Stimulated activated CD8-positive, alpha-beta memory T cell treated with anti-CD3 and anti-CD28 coated beads, Interleukin-4, amount 100 ng/mL, for 24 hours (primary cell): ENCODE results near the gene GREB1.

Source experiments
- DNase-seq: peaks from one replicate; pipeline ENCODE4 v3.0.0-alpha.2; 2020; ENCODE audit warnings: low read depth

GREB1 gene

DNA sequence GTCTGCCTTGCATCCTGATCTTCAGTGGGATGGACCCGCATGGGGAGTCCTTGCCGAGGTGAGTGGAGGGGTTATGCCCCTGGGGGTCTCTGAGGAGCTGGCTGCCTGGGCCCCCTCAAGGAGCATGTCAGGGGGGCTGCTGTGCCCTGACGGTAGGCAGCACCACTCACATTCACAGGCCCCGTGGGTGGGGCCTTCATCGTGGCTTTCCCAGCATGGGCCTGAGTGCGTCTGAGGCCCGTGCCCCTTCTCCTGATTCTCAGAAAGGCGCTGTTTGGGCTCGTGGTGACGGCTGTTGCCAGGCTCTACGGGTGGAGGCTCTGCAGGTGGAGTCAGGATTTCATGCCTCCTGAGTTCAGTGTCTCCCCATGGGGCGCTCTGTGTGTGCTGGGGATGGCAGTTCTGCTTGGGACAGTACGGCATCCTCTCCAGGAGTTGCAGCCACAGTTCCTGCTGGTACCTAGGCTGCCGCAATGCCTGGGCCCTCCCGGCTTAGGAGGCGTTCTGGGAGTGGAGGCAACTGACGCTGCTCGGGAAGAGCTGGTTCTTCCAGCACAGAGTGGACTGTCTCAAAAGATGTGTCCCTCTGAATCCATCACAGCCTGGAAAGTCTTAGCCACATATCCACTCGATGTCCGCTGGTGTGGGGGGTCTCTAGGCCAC, 78.8 kb downstream of the GREB1 start:
- no peak for DNase-seq

DNA sequence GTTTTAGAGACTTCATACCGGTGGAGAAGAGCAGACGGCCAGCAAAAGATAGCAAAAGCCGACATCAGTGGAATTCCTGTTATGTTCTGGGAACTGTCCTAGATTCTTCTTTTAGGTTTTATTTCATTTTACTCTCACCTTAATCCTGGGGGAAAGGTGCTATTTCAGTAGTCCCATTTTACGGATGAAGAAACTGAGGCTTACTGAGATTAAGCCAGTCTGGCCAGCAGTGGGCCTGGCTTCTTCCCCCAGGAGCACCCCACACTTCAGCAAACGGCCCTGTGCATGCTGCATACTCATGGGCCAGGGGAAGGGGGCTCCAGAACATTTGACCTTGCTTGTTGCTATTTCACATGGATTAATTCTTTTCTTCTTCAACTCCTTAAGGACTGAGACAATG, 79.5 kb downstream of the GREB1 start:
- no peak for DNase-seq

GRCh38 chr2:11615209-11615608, 81.4 kb downstream of the GREB1 start:
- no peak for DNase-seq

GRCh38 chr2:11616097-11616687, 82.3 kb downstream of the GREB1 start:
- no peak for DNase-seq

GRCh38 chr2:11616851-11617415, 83.1 kb downstream of the GREB1 start:
- no peak for DNase-seq

DNA sequence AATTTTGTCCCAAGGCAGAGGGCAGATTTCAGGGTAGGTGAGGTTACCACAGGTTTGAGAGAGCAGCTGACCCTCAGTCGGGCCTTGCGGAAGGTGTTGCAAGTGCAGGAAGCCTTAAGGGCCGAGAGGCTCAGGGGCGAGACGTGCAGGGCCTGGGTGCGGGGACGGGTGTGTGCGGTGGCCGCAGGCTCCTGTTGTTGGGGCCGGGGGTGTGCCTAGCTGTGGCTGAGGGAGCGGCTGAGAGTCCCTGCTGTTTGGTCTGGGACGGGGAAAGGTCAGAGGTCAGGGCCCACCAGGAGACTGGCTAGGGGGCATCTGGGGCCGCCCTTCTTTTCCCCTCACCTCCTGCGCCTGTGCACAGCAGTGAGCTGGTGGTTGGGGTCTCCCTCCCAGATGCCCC, 83.7 kb downstream of the GREB1 start:
- no peak for DNase-seq

- DNase-seq = no peak
Measured at GRCh38 chr2:11617984-11618707, 84.3 kb downstream of the GREB1 start.

- DNase-seq = no peak
Measured at GRCh38 chr2:11618708-11619062, 84.8 kb downstream of the GREB1 start.

DNA sequence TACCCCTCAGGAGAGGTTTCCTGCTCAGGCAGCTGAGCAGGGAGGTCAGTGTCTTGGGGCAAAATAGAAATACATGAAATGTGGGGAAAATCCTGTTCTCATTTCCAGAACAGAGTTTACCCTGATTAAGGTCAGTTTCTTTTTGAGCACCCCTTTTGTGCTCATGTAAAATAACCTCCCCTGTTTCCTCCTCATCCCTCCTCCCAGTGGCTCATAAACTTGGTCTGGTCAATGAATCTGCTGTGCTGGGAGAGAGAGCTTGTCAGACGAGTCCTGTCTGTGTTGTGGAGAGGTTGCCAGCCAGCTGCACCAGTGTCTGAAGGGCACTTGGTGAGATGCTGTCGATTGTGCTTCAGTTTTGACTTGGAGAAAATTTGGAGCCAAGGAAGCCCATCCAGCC, 87.6 kb downstream of the GREB1 start:
- no peak for DNase-seq

- DNase-seq = no peak
Measured at GRCh38 chr2:11622611-11623010, 88.8 kb downstream of the GREB1 start.

- no peak for DNase-seq
Measured at GRCh38 chr2:11624893-11625292, 91.0 kb downstream of the GREB1 start.

GRCh38 chr2:11625671-11626070, 91.8 kb downstream of the GREB1 start:
- DNase-seq = no peak

DNA sequence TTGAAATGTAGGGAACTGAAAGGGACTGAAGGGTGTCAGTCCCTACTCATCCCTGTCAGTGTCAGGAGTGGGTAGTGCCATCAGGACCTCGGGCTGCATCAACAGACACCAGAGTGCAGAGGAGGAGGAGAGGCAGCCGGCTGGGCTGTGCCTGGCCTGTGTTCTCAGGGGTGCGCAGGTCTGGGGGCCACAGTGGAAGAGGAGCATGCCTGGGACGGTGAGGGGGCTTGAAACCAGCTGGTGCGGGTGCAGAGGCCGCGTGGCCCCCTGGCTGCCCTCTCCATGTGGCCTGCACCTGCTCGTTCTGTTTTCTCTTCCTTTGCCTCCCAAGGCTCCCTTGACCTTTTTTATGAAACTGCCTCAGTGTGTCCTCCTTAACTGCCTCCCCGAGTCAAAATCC, 94.8 kb downstream of the GREB1 start:
- DNase-seq = no peak

DNA sequence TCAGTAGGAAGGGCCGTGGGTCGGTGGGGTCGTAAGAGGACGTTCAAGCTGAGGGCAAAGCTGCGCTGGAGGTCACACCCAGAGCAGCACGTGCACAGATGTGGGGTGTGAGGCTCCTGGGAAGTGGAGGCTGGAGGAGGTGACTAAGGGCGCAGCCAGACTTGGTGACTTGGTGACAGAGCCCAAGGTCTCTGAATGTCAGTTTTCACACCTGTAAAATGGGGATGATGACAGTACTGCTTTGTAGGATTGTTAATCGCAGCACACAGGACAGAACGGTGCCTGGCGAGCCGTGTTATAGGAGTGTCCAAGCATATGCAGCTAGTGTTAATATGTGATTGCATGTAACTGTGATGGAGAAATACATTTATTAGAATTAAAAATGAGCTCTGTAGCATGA, 95.4 kb downstream of the GREB1 start:
- no peak for DNase-seq

DNA sequence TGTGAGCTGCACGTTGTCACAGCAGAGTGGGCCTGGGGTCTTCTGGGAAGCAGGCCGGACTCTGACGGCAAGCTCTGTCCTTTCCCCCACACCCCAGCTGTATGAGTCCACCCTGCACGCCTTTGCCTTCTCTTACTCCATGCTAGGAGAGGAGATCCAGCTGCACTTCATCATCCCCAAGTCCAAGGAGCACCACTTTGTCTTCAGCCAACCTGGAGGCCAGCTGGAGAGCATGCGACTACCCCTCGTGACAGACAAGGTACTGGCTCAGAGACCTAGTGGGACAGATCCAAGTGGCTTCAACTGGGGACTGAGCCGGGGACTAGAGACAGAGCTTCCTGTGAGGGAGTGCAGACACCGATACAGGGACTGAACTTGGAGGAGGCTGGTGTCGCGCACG, 96.0 kb downstream of the GREB1 start:
- DNase-seq = no peak

- no peak for DNase-seq
Measured at GRCh38 chr2:11630855-11631254, 97.0 kb downstream of the GREB1 start.

GRCh38 chr2:11631462-11631861, 97.6 kb downstream of the GREB1 start:
- no peak for DNase-seq

- no peak for DNase-seq
Measured at GRCh38 chr2:11633923-11634478, 100.2 kb downstream of the GREB1 start.

GRCh38 chr2:11634584-11634983, 100.7 kb downstream of the GREB1 start:
- no peak for DNase-seq

DNA sequence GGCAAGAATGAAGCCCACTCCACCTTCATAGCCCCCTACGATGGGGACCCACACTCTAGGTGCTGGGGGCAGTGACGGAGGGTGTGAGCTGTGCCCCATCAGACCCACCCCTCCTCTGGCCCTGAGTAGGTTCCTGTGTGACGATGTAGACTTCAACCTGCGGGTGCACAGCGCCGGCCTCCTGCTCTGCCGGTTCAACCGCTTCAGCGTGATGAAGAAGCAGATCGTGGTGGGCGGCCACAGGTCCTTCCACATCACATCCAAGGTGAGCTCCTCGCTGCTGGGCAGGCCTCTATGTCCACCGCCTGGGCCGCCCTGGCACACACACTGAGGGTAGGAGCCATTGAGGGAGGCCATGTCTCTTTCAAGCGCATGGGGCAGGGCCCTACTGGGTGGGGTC, 101.3 kb downstream of the GREB1 start:
- DNase-seq = no peak

DNA sequence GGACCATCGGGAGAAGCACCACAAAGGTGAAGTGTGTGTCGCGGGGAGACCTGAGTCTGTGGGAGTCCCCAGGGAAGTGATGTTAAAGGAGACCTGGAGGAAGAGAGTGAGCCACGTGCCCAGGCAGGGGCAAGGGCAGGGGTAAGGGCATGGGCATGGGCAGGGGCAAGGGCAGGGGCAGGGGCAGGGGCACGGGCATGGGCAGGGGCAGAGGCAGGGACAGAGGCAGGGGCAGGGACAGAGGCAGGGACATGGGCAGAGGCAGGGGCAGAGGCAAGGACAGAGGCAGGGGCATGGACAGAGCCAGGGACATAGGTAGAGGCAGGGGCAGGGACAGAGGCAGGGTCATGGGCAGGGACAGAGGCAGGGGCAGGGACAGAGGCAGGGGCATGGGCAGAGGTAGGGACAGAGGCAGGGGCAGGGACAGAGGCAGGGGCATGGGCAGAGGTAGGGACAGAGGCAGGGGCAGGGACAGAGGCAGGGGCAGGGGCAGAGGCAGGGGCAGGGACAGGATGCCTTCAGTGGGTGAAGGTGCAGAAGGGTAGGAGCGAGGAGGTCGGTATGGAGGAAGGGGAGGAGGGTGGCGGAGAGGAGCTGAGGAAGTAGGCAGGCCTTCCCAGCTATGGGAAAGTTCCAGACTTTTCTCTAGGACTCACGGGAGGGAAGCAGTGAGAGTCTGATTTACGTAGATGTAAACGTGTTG, 102.9 kb downstream of the GREB1 start:
- no peak for DNase-seq

GRCh38 chr2:11637546-11637945, 103.7 kb downstream of the GREB1 start:
- DNase-seq = no peak
